HG03039 (cell line): Measurements from ENCODE around the gene ALOXE3.

Source experiments
- ATAC-seq: cut with Tn5 transposase; IDR thresholded peaks from one replicate; pipeline ENCODE4 v1.9.1; 2021; ENCODE audit warnings: mild to moderate bottlenecking, moderate library complexity; ENCODE audit not compliant: unreplicated experiment

Gene ALOXE3

DNA sequence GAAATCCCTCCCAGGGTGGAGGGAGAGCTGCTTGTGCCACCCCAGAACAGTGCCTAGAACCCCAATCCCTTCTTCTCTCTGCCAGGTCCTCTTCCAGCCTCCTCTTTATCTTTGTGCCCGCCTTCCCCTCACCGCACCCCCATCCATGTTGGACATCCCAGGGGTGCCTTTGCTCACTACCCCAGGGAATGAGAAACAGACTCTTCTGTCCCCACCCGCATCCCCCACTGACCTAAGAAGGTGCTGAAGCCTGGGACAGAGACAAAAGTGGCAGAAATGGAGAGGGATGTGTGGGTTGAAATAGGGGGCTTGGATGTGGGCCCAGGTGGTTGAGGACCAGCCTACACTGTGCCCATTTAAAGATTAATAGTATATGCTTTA is 62.5 kb downstream of the ALOXE3 start:
- ATAC-seq, result no peak

DNA sequence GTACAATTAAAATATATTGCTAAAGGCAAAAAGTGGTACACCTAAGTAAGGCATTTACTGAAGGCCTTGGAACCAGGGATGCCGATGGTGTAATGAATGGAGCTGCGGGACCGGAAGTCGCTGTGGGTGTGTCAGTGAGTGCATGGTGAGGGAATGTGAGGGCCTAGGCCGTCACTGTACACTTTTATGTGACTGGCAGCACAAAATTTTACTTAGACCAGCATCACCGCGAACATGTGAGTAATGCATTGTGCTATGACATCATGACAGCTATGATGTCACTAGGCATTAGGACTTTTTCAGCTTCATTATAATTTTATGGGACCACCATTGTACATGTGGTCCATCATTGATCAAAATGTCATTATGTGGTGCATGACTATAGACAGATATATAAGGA is 64.7 kb downstream of the ALOXE3 start:
- ATAC-seq, result no peak

DNA sequence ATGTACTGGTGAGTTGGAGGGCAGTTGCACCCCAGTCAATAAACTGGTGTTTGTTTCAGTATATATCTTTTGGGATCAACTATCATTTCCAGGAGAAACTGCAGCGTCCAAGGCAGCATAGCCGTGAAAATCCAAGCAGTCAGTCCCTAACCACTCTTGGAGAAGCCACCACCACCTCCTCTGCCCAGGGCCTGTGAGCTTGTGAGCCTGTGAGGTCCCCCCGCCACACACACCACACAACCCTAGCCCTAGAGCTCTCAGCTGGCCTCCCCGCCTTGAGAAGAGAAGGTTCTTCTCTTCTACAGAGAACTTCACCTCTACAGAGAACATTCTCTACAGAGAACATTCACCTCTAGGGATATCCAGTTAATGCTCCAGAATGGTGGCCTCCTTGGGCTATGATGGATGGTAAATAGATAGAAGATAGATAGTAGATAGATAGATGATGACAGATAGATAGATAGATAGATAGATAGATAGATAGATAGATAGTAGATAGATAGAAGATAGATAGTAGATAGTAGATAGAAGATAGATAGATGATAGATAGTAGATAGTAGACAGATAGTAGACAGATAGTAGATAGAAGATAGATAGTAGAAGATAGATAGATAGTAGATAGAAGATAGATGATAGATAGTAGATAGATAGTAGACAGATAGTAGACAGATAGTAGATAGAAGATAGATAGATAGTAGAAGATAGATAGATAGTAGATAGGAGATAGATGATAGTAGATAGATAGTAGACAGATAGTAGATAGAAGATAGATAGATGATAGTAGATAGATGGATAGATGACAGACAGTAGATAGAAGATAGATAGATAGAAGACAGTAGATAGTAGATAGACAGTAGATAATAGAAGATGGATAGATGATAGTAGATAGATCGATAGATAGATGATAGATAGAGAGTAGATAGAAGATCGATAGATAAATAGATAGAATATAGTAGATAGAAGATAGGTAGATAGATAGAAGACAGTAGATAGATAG is 65.8 kb downstream of the ALOXE3 start:
- ATAC-seq, result no peak

DNA sequence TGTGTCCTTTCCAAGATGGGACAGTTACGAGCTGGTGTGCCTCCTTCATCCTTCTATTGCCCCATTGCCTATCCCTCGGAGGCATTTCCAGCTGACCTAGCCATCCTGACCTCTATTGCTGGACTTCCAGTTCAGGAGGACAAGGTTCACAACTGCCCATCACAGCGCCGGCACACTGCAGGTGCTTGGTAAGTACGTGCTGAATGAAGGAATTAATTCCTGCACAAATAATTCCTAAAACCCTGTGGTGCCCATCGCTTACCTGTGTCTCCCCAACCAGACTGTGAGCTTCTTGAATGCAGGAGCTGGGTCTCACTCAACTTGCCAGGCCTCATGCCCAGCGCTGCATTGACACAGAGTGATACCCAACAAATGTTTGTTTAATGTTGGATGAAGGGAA is 66.5 kb downstream of the ALOXE3 start:
- ATAC-seq, result no peak

DNA sequence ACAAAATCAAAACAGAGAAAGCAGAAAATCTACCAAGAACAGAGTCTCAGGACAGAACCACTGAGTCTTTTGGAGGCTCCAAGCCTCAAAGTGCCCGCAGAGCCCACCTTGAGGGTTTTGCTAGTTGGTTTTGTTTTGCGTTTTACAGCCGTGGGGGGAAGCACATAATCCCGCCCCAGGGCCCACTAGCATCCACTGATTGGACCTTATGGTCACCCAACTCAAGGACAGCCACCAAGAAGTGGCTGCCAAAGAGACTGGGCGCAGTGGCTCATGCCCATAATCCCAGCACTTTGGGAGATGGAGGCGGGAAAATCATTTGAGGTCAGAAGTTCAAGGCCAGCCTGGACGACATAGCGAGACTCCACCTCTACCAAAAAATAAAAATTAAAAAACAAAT is 69.6 kb downstream of the ALOXE3 start:
- ATAC-seq, result no peak

DNA sequence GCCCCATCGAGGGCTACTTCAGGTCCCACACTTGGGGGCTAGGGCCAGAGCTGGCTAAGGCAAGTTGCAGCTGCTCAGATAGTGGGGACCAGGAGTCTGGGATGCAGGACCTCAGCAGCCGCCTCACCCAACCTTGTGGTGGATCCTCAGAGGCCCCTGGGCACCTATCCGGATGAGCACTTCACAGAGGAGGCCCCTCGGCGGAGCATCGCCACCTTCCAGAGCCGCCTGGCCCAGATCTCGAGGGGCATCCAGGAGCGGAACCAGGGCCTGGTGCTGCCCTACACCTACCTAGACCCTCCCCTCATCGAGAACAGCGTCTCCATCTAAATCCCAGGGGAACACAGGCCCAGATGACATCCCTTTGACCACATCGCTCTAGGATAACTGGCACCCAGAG is 70.1 kb downstream of the ALOXE3 start:
- no peak for ATAC-seq

DNA sequence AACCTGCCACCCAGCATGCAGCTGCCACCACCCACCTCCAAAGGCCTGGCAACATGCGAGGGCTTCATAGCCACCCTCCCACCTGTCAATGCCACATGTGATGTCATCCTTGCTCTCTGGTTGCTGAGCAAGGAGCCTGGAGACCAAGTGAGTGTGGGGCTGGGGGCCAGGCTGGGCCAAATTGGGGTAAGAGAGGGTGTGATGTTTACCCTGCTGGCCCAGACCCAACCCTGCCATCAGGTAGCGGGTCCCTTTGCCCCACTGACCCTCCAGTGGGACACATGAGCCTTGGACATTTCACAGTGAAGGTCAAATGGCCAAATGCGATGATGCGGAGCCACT is 70.6 kb downstream of the ALOXE3 start:
- ATAC-seq, result no peak

DNA sequence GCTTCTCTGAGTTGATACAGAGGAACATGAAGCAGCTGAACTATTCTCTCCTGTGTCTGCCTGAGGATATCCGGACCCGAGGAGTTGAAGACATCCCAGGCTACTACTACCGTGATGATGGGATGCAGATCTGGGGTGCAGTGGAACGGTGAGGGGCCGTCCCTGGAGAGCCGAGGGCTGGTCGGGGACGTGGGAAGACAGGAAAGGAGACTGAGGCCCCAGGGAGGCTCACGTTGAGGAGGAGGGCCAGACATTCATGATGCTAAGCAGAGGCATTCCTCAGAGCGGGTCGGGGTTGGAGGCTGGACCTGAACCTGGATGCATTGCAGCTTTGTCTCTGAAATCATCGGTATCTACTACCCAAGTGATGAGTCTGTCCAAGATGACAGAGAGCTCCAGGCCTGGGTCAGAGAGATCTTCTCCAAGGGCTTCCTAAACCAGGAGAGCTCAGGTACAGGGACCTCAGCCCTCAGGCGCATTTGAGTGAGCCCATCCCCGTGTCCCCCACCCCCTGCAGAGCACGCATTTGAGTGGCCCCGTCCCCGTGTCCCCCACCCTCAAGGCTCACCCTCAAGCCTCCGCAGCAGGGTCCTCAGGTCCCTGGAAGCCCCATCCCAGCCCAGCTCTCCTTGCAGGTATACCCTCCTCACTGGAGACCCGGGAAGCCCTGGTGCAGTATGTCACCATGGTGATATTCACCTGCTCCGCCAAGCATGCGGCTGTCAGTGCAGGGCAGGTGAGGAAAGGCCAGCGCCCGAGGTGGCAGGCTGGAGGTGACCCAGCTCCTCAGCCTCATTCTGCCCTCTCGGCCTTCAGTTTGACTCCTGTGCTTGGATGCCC is 71.2 kb downstream of the ALOXE3 start:
- no peak for ATAC-seq

DNA sequence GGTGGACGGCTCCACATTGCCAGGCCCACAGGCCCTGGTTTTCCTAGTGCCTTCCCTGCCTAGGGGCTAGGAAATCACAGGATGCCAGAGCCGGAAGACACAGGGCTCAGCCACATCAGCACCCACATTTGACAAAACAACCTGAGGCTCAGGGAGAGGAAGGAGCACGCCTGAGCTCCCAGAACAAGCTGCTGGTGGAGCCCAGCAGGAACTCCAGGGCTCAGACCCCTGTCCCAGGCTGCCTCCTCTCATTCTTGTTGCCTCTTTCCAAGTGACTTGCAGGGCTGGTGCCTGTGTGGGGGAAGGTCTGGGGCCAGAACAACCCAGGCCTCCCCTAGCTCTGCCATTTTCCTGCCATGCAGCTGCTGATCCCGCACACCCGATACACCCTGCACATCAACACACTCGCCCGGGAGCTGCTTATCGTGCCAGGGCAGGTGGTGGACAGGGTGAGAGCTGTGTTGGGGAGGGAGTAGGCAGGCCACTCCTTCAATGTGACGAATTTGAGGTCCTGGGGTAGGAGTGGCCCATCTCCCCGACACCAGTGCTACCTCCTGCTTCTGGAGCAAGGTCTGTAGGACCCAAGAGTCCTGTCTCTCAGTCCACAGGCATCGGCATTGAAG is 71.9 kb downstream of the ALOXE3 start:
- ATAC-seq, result no peak
